ENCODE results near the gene OLFM2. TPM values are rescaled to one million over a fixed set of nuclear protein-coding genes. Genes with fewer than 3 reads are reported as not detected.

OLFM2 gene
- total and polyA plus RNA-seq, 2 of the 4 experiments (the other 2 are of a cell fraction), result 2.7 to 5.1 TPM

- Histone ChIP-seq H2BK15ac (ENCODE audit: low read depth, low read length) (no peak overlapping the region), H2BK120ac (ENCODE audit: low read depth, low read length) (no peak overlapping the region), H3K9me3 (ENCODE audit: control insufficient read depth, insufficient read depth, low read length) (peaks cover 2% of the 10 kb centered on the region; the same call in 1 of the 2 replicates), H3K27ac (ENCODE audit: insufficient read depth, low read length) (no peak overlapping the region), H3K27me3 (ENCODE audit: control insufficient read depth, insufficient read depth, low read length) (peaks cover 7% of the 10 kb centered on the region; the same call in 1 of the 2 replicates), H3K79me1 (ENCODE audit: low read depth in 1 of 2, low read length in 2 of 2) (no peaks in the 10 kb centered on the region; a peak in 1 of 4 replicates), H4K20me1 (ENCODE audit: insufficient read depth, low read length) (no peaks in the 10 kb centered on the region; the same call in 1 of the 2 replicates), H3K4me3 (ENCODE audit: insufficient read depth, low read depth, low read length) (no peak overlapping the region), H3K9me1 (ENCODE audit: insufficient read depth, low read length) (peaks cover 7% of the 10 kb centered on the region), H2AFZ (replicated peaks; ENCODE audit: low read length, poor library complexity) (no peak overlapping the region), H4K5ac (ENCODE audit: low read depth, low read length) (no peak overlapping the region), H4K8ac (ENCODE audit: low read depth in 2 of 2, low read length in 2 of 2) (no peak overlapping the region), H3K9ac (ENCODE audit: low read depth, low read length) (no peak overlapping the region), H3K56ac (ENCODE audit: extremely low read depth, insufficient read depth, low read length) (no peak overlapping the region), H3K23ac (ENCODE audit: low read depth, low read length) (no peak overlapping the region), H3K18ac (ENCODE audit: low read depth, low read length) (no peak overlapping the region), H2AK5ac (ENCODE audit: low read depth, low read length) (no peak overlapping the region), H3K14ac (replicated peaks; ENCODE audit: low read depth, low read length) (no peak overlapping the region), H2BK5ac (ENCODE audit: low read depth, low read length, poor library complexity, severe bottlenecking) (no peak overlapping the region), H3K4me1 (ENCODE audit: control insufficient read depth, insufficient read depth, low read length) (peaks cover 6% of the 10 kb centered on the region; the same call in 1 of the 2 replicates), H3K4ac (ENCODE audit: low read depth, low read length) (no peak overlapping the region), H2BK20ac (ENCODE audit: low read depth, low read length) (no peak overlapping the region; the same call in 1 of the 2 replicates), H4K91ac (ENCODE audit: insufficient read depth, low read depth, low read length) (no peak overlapping the region), H3K36me3 (ENCODE audit: control insufficient read depth, insufficient read depth, low read length) (no peaks in the 10 kb centered on the region), H3K4me2 (ENCODE audit: low read depth, low read length) (no peak overlapping the region), H2AK9ac (replicated peaks; ENCODE audit: low read depth, low read length, poor library complexity) (no peak overlapping the region)
- in situ Hi-C loops (cut with MboI; ENCODE audit: low sequenced_read_pairs), result loop anchor here (10.0 kb wide), 1 partner anchor 304 kb away; no protein-coding TSS in a partner anchor
- dilution Hi-C loops (cut with HindIII; ENCODE audit: low sequenced_read_pairs, unreplicated experiment), result no loop called here
- BruUV-seq (replicated peaks), result no TSS peak
- CTCF ChIA-PET, result no interaction called here
- POLR2A ChIA-PET (ENCODE audit: unreplicated experiment), result no interaction called here
- ATAC-seq (ENCODE audit: low read depth) (no peak), DNase-seq (peak; percentile 29)
- TF ChIP-seq RFX5 (IDR thresholded peaks at IDR 0.05; ENCODE audit: low read depth, low read length) (no peak), RCOR1 (IDR thresholded peaks at IDR 0.05; ENCODE audit: insufficient replicate concordance, low read length) (no peak), ELK1 (IDR thresholded peaks at IDR 0.05; ENCODE audit: borderline replicate concordance, low read depth, low read length) (no peak), MXI1 (IDR thresholded peaks at IDR 0.05; ENCODE audit: borderline replicate concordance, low read depth, low read length) (no peak), CHD1 (IDR thresholded peaks at IDR 0.05; ENCODE audit: low read depth, low read length) (no peak), NFE2L2 (IDR thresholded peaks at IDR 0.05; ENCODE audit: low read depth, low read length) (no peak), BHLHE40 (IDR thresholded peaks at IDR 0.05; ENCODE audit: low read depth, low read length) (no peak), FOS (IDR thresholded peaks at IDR 0.05; ENCODE audit: low read depth, low read length) (no peak), RAD21 (IDR thresholded peaks at IDR 0.05; ENCODE audit: low read length) (no peak), CTCF (conservative IDR thresholded peaks at IDR 0.05; ENCODE audit: low read depth, low read length) (no peak), USF2 (IDR thresholded peaks at IDR 0.05; ENCODE audit: low read depth, low read length) (no peak), CEBPB (IDR thresholded peaks at IDR 0.05; ENCODE audit: low read depth, low read length) (no peak), SMC3 (IDR thresholded peaks at IDR 0.05; ENCODE audit: low read depth, low read length) (no peak), MAZ (IDR thresholded peaks at IDR 0.05; ENCODE audit: borderline replicate concordance, low read depth, low read length) (no peak), POLR2A (IDR thresholded peaks at IDR 0.05; ENCODE audit: low read depth, low read length) (no peak), MAFK (IDR thresholded peaks at IDR 0.05; ENCODE audit: low read depth, low read length) (no peak)
- intact Hi-C loops (cut with micrococcal nuclease), result no loop called here
- 25% methylated on average over 1 of the region's 1 CpG; no CpG with 5 or more reads in 1 of the 2 experiments for WGBS, 2 experiments (ENCODE audit: extremely low coverage in 2 of 2, insufficient read length in 1 of 2)
These were observed 4.9 kb upstream of the OLFM2 start for GRCh38 chr19:9941231-9941630.
